Activated T-cell treated with anti-CD3 and anti-CD28 coated beads for 1 hour (primary cell): ENCODE data around the gene MYH14.
A peak's percentile ranks its signal among the peaks of the same experiment; 100 is the strongest.

Experiments used
- DNase-seq: peaks from one replicate; pipeline ENCODE4 v3.0.0-alpha.2; 2020; ENCODE audit warnings: low read depth

MYH14 gene

DNA sequence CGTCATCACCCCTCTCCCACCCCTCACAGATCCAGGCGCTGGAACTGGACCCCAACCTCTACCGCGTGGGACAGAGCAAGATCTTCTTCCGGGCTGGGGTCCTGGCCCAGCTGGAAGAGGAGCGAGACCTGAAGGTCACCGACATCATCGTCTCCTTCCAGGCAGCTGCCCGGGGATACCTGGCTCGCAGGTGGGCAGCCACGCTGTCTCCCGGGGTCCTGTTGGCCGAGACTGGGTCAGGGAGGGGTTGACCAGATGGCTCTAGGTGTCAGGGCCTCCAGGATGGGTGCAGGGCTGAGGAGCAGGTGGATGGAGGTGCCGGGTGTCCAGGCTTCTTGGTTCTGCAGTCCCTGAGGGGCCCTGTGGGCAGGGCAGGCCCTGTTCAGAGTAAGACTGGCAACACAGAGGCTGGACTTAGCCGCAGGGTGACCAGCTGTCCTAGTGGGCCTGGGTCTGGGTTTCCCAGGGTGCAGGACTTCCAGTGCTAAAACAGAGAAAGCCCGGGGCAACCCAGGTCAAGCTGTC is 58.1 kb downstream of the MYH14 start:
- DNase-seq, result no peak

DNA sequence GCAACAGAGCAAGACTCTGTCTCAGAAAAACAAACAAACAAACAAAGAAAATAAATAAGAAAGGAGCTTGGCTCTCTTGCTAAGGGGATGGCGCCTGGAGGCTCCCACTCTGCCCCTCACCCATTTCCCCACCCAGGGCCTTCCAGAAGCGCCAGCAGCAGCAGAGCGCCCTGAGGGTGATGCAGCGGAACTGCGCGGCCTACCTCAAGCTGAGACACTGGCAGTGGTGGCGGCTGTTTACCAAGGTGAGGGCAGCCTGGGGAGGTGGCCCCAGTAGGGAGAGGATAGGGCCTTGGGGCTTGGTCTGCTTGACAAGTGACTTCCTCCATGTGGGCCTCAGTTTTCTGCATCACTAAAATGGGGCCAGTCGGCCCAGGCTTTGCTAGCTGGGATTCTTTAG is 59.8 kb downstream of the MYH14 start:
- DNase-seq, result no peak

DNA sequence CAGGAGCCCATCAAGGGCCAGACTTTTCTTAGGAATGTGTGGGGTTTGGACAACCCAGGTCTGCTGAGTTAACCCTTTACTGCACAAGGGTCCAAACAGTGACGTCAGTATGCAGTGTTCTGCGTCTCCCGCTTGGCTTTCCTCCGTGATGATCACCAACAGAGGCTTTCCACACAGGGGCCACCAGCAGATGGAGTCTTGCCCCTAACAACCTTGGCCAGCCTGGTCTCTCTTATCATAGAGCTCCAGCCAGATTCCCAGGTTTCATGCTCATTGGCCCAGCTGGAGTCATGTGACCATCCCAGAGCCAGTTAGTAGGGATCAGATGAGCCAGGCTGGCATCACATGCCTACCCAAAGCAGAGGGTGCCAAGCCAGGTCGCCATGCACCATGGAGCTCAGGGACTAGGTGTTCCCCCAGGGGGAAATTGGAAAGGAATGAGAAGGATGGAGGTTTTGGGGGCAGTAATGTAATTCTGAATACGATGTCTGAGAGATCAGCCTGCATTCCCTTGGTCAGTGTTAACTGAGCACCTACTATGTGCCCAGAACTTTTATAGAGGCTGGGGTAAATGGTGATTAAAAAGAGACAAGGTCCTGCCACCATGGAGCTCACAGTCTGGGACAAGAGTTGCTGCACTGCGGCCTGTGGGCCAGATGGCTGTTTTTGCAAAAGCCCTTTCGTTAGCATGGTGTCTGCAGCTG is 61.2 kb downstream of the MYH14 start:
- DNase-seq, result no peak

DNA sequence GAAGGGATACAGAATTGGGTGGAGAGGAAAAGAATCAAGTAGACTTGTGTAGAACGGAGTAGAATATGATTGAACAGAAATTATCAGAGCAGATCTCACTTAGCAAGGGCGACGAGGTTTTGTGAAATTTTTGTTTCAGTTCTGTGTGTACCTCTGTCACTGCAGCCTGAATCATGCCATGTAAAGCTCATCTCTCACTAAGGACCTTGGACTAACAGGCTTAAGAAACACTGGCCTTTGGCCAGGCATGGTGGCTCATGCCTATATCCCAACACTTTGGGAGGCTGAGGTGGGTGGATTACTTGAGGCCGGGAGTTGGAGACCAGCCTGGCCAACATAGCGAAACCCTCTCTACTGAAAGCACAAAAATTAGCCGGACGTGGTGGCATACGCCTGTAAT is 62.6 kb downstream of the MYH14 start:
- DNase-seq, result no peak

DNA sequence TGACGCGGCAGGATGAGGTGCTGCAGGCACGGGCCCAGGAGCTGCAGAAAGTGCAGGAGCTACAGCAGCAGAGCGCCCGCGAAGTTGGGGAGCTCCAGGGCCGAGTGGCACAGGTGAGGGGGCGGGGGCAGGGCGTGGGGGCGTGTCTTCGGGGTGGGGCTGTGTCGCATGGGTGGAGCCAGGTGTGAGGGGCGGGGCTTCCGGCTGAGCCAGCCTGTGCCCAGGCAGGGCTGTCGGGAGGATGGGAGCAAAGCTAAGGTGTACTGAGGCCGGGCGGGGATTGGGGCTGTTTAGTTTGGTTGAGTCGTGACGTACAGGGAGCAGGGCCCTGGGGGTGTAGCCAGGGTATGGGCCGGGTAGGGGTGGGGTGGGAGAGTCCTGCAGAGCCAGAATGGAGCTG is 63.5 kb downstream of the MYH14 start:
- DNase-seq, result peak; percentile 9

DNA sequence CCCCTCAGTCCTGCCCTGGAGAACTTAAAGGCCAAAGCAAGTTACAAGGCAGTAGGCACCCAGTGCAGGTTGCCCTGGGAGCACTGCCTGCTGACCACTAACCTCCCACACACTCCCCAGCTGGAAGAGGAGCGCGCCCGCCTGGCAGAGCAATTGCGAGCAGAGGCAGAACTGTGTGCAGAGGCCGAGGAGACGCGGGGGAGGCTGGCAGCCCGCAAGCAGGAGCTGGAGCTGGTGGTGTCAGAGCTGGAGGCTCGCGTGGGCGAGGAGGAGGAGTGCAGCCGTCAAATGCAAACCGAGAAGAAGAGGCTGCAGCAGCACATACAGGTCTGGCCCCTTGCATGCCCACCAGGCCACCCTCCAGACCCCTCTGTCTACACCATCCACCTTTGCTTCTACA is 64.6 kb downstream of the MYH14 start:
- no peak for DNase-seq

DNA sequence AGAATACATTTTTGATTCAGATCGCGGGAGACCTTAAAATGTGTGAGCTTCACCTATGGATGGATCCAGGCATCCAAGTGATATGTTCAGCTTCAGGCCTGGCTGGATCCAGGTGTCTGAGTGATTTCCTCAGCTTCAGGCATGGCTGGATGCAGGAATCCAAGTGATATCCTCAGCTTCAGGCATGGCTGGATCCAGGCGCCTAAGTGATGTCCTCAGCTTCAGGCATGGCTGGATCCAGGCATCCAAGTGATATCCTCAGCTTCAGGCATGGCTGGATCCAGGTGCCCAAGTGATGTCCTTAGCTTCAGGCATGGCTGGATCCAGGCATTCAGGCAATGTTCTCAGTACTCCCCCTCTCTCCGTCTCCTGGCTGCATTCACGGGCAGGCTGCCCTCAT is 65.1 kb downstream of the MYH14 start:
- no peak for DNase-seq

DNA sequence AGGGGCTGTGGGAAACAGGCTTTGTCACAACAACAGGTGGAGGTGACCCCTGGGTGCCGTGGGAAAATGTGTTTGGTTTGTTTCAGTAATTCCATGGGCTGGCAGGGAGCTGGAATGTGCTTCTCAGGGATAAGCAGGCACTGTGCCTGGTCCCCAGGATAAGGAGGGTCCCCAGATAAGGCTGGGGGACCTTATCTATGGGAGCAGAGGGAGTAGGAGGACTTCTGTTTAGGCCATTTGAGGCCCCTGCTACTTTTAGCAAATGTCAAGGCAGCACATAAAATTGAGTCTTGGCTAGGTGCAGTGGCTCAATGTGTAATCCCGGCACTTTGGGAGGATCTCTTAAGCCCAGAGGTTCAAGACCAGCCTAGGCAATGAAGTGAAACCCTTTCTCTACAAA is 66.2 kb downstream of the MYH14 start:
- DNase-seq, result no peak

DNA sequence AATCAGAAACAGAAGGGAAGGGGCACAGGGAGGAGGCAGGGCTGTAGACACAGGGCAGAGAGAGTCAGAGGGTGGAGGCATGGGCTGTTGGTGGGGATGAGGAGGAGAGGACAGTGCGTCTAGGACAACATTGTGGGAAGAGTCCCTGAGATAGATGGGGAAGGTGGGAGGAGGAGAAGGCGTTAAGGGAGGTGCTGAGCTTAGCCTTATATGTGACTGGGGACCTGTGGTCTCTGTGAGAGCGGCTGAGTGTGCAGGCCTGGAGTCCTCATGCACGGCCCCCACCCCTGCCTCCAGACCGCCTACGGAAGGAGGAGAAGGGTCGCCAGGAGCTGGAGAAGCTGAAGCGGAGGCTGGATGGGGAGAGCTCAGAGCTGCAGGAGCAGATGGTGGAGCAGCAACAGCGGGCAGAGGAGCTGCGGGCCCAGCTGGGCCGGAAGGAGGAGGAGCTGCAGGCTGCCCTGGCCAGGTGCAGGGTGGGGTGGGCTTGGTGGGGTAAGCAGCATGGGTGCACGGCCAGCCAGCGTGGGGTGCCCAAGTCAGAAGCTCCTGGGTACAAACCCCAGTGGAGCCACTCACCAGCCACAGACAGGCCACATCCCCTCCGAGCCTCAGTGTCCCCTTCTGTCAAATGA is 69.0 kb downstream of the MYH14 start:
- no peak for DNase-seq

DNA sequence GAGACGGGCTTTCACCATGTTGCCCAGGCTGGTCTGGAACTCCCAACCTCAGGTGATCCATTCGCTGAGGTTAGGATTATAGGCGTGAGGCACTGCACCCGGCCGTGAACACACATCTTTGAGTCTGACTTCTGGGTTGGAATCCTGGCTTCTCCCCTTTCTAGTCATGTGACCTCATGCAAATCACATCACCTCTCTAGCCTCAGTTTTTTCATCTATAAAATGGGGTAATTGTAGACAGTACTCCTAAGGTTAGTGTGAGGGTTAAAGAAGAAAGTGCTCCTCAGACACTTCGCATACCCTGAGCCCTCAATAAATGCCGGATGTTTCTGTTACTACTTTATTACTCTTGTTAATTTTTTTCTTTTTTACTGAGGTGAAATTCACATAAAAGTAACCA is 70.4 kb downstream of the MYH14 start:
- DNase-seq, result no peak

DNA sequence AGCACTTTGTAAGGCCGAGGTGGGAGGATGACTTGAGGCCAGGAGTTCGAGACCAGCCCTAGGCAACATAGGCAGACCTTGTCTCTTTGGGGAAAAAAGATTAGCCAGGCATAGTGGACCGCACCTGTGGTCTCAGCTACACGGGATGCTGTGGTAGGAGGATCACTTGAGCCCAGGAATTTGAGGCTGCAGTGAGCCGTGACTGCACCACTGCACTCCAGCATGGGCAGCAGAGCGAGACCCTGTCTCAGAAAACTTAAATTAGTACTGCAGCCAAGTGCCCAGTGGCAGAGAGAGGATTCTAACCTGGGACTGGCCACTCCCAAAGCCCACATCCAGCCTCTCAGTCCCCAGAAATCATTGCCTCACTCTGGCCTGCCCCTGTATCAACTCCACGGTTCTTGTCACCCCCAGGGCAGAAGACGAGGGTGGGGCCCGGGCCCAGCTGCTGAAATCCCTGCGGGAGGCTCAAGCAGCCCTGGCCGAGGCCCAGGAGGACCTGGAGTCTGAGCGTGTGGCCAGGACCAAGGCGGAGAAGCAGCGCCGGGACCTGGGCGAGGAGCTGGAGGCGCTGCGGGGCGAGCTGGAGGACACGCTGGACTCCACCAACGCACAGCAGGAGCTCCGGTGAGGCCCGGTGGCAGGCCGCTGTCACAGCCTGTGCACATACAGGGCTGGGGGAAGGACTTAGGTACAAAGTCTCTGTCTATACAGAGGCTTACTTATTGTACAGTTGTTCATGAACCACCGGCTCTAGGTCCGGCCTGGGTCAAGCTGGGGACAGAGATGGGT is 72.4 kb downstream of the MYH14 start:
- no peak for DNase-seq

DNA sequence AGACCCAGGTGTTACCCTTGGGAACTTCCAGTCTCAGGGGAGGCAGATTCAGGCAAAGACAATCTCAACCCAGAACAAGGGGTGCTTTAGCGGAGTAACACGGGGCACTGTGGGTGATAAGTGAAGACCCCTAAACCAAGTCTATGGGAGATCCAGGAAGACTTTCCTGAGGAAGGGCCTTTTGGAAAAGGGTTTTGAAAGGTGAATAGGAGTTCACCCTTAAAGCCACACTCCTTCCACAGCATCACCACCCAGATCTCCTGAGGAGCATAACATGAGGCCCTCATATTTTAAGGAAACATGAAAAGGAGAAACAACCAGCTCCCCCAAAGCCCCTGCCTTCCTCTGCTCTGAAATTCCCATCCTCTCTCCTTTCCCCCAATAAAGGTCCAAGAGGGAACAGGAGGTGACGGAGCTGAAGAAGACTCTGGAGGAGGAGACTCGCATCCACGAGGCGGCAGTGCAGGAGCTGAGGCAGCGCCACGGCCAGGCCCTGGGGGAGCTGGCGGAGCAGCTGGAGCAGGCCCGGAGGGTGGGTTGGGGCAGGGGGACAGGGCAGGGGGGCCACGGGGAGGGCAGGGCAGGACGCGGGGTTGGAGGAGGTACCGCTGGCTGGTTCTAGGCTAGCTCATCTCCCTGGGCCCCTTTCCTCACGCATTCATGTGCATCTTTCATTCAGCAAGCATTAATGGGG is 73.1 kb downstream of the MYH14 start:
- DNase-seq, result no peak

DNA sequence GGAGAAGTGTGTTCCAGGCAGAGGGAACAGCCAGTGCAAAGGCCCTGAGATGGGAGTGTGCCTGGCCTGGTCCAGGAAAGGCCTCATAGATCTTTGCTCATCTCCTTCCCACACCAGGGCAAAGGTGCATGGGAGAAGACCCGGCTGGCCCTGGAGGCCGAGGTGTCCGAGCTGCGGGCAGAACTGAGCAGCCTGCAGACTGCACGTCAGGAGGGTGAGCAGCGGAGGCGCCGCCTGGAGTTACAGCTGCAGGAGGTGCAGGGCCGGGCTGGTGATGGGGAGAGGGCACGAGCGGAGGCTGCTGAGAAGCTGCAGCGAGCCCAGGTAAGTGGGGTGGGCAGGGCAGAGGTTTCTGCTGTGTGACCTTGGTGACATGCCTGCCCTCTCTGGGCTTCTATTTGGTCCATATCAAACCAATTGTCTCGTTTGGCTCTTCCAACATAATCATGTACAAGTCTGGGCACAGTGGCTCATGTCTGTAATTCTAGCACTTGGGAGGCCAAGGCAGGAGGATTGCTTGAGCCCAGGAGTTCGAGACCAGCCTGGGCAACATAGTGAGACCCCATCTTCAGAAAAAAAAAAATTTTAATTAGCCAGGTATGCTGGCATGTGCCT is 74.7 kb downstream of the MYH14 start:
- no peak for DNase-seq

DNA sequence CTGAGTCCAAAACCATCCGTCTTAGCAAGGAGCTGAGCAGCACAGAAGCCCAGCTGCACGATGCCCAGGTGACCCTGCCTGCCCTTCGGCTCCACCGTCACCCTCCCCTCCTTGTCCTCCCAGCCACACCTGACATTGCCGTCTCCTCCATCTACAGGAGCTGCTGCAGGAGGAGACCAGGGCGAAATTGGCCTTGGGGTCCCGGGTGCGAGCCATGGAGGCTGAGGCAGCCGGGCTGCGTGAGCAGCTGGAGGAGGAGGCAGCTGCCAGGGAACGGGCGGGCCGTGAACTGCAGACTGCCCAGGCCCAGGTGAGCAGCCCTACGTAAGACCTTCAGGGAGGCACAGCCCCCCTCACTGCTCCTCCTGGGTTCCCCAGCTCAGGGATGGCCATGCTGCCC is 76.7 kb downstream of the MYH14 start:
- no peak for DNase-seq

DNA sequence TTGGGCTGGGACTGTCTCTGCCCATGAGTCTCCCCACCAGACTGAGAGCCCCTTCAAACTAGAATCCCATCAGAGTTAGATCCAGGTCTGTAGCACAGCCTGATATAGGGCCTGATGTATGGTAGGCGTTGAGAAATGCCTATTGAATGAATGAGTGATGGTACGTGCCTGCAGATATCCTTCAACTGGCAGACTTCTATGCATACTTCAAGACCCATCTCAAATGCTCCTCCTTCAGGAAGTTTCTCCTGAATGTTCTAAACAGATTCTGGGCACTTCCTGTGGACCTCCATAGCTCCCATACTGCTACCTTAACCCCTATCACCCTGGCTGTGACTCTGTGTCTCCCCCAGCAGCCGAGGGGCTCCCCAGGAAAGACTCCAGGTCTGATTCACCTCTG is 77.6 kb downstream of the MYH14 start:
- DNase-seq, result no peak

DNA sequence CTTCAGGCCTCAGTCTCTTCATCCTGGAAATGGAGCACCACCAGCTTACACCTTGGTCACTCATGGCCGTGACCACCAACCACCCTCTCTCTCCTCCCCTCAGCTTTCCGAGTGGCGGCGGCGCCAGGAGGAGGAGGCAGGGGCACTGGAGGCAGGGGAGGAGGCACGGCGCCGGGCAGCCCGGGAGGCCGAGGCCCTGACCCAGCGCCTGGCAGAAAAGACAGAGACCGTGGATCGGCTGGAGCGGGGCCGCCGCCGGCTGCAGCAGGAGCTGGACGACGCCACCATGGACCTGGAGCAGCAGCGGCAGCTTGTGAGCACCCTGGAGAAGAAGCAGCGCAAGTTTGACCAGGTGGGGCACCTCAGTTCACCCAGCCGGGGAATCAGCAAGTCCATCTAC is 78.1 kb downstream of the MYH14 start:
- no peak for DNase-seq

DNA sequence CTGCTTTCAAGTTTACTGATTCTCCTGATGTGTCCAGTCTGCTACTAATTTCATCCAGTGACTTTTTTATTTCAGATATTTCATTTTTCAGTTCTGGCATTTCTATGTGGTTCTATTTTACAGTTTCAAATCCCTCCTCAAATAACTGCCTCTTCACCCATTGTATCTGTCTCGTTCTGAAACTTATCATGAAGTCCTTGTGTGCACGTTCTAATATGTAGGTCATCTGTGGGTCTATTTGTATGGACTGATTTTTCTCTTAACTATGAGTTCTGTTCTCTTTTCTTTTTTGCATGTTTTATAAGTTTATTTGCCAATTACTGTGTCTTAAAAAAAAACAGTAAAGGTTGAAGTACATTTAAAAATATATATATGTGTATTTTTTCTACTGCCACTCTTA is 82.4 kb downstream of the MYH14 start:
- no peak for DNase-seq

DNA sequence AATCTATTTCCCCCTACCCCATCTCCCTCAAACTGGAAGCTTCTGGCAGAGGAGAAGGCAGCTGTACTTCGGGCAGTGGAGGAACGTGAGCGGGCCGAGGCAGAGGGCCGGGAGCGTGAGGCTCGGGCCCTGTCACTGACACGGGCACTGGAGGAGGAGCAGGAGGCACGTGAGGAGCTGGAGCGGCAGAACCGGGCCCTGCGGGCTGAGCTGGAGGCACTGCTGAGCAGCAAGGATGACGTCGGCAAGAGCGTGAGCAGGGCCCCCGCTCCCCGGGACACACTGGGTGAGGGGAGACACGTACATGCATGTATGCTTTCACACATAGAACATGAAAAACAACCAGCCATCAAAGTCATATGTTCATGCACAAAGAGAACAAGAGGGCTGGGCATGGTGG is 83.0 kb downstream of the MYH14 start:
- no peak for DNase-seq

DNA sequence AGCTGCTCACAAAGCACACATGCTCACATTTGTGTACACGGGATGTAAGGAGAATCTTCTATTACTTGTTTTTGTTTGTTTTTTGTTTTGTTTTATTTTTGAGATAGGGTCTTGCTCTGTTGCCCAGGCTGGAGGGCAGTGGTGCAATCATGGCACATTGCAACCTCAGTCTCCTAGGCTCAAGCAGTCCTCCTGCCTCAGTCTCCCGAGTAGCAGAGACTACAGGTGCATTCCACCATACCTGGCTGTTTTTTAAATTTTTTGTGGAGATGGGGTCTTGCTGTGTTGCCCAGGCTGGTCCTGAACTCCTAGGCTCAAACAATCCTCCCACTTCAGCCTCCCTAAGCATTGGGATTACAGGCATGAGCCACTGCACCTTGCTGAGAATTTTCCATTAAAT is 83.9 kb downstream of the MYH14 start:
- DNase-seq, result no peak

DNA sequence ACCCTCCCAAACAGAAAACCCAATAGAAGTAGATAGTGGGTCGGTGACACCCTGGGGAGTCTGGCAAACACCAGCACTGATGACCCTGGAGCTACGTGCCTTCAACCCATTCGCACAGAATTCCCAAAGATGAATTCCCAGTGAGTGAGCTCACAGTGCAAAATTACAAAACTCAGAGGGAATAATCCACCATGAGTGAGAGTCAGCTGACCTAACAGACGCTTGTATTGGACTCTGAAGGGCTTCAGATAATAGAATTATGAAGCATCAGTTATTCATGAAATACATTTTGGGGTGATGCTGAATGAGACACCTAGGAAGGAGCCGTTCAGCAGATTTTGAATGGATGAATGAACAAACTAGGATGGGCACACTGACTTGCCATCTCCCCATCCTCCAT is 85.5 kb downstream of the MYH14 start:
- no peak for DNase-seq

DNA sequence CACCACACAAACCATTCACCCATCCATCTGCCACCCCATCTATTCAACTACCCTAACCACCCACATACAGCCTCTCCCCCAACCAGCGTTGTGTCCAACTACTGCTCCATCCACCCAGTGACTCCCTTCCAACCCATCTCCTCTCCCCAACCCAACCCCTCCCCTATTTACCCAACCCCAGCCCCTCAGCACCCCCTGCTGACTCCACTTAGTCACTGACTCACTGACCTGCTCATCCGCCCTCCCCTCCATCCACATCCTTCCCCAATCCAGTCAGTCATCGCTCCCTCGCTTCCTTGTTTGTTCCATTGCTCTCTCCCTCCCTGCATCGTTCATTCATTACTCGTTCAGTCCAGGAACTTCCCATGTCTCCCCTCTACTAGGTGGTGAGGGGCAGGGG is 86.6 kb downstream of the MYH14 start:
- no peak for DNase-seq

DNA sequence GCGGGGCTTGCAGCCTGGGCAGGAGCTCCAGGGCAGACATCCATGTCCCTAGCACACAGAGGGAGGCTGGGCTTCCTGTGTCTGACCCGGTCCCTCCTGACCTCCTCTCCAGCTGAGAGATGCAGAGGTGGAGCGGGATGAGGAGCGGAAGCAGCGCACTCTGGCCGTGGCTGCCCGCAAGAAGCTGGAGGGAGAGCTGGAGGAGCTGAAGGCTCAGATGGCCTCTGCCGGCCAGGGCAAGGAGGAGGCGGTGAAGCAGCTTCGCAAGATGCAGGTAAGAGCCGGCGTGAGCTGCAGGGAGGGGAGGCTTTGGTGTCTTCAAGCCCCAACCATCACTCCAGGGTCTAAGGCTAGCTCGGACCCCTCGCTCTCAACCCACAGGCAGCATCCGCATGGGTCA is 87.4 kb downstream of the MYH14 start:
- no peak for DNase-seq
